Stimulated activated CD4-positive, alpha-beta T cell treated with anti-CD3 and anti-CD28 coated beads, Interleukin-12 subunit alpha, Interleukin-12 subunit beta, amount 100 ng/mL, for 48 hours (primary cell): ENCODE measurements around the gene PALLD.
"Not testable (repeated sequence)": the region's sequence is repeated elsewhere in the genome, so short reads cannot be mapped to it uniquely, and the experiment has no call there.

Source experiments
- DNase-seq, 3 donors: peaks; one replicate each; pipeline ENCODE4 v3.0.0-alpha.2; 2020; ENCODE audit warnings: low read depth in 2 of 3, low spot score in 1 of 3

The PALLD gene

GRCh38 chr4:168784786-168785461 lies 288.1 kb downstream of the PALLD start:
- DNase-seq, result no peak

- no peak for DNase-seq
Observed at GRCh38 chr4:168787334-168787733, 290.5 kb downstream of the PALLD start.

GRCh38 chr4:168787801-168788595 lies 291.1 kb downstream of the PALLD start:
- DNase-seq, result no peak

- DNase-seq, result no peak
Observed at GRCh38 chr4:168790898-168791297, 294.0 kb downstream of the PALLD start.

- DNase-seq, result no peak
Observed at GRCh38 chr4:168791376-168791775, 294.5 kb downstream of the PALLD start.

- DNase-seq, result no peak
Observed at GRCh38 chr4:168793542-168793941, 296.7 kb downstream of the PALLD start.

- no peak for DNase-seq
Observed at GRCh38 chr4:168794092-168794707, 297.3 kb downstream of the PALLD start.

- no peak for DNase-seq
Observed at GRCh38 chr4:168794881-168795280, 298.0 kb downstream of the PALLD start.

- DNase-seq, result no peak
Observed at GRCh38 chr4:168795346-168795745, 298.5 kb downstream of the PALLD start.

- DNase-seq, result no peak
Observed at GRCh38 chr4:168796362-168797106, 299.7 kb downstream of the PALLD start.

GRCh38 chr4:168797194-168797593 lies 300.3 kb downstream of the PALLD start:
- DNase-seq, result no peak

- no peak for DNase-seq
Observed at GRCh38 chr4:168797738-168798375, 301.0 kb downstream of the PALLD start.

- DNase-seq, result no peak
Observed at GRCh38 chr4:168800926-168801325, 304.1 kb downstream of the PALLD start.

GRCh38 chr4:168802222-168802621 lies 305.4 kb downstream of the PALLD start:
- DNase-seq, result no peak

- DNase-seq, result not testable (repeated sequence)
Observed at GRCh38 chr4:168803052-168803451, 306.2 kb downstream of the PALLD start.

- DNase-seq, result no peak
Observed at GRCh38 chr4:168803732-168804131, 306.9 kb downstream of the PALLD start.

GRCh38 chr4:168804146-168804545 lies 307.3 kb downstream of the PALLD start:
- DNase-seq, result no peak

- no peak for DNase-seq
Observed at GRCh38 chr4:168805341-168805740, 308.5 kb downstream of the PALLD start.

GRCh38 chr4:168806247-168806646 lies 309.4 kb downstream of the PALLD start:
- DNase-seq, result not testable (repeated sequence)

- no peak for DNase-seq
Observed at GRCh38 chr4:168811207-168811606, 314.4 kb downstream of the PALLD start.
